ENCODE results near the gene IL17RC. TPM values are rescaled to one million over a fixed set of nuclear protein-coding genes. Genes with fewer than 3 reads are reported as not detected.

The IL17RC gene
- total and polyA plus RNA-seq, 2 of the 8 experiments (the other 6 are each of a cell fraction or from before 2014, with no cell fraction given): 11.8 to 13.0 TPM

DNA sequence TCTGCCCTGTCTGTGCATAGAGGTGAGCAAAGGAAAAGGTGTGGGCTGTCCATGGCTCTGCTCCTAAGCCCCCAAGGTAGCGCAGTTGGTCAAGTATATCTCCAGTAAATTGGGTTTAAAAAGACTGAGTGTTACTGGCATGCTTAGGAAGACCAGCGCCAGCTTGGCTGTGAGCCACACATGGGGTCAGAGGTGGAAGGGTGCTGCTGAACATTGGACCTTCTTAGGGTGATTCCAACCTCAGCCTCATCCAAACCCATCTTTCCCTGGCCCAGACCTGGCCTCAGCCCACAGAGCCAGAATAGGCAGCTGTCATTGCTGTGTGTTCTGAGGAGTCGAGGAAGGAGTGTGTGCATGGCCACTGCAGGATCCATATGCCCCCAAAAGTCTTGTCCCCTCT is 8.6 kb upstream of the IL17RC start:
- FAIRE-seq (no peak), DNase-seq (ENCODE audit: low read depth in 1 of 2, low spot score in 2 of 2) (no peak)
- CTCF ChIA-PET (ENCODE audit: partially characterized antibody): interaction anchor here (1.0 to 1.7 kb wide), 2 partner anchors 53 to 55 kb away, joined by 4 read pairs; no protein-coding TSS in a partner anchor
- Histone ChIP-seq H3K4me1 (replicated peaks in 1 of 4; ENCODE audit: control insufficient read depth in 3 of 4, insufficient read depth in 4 of 4, low read length in 3 of 4) (peaks cover 0 to 2% (median 0%) of the 10 kb centered on the region in 4 experiments; a peak in 1 of 7 replicates), H3K4me3 (ENCODE audit: extremely low read depth in 1 of 4, insufficient read depth in 2 of 4, low read depth in 3 of 4, low read length in 4 of 4) (no peak overlapping the region), H3K9ac (replicated peaks in 1 of 4; ENCODE audit: extremely low read depth in 1 of 4, low read depth in 3 of 4, low read length in 3 of 4) (no peak overlapping the region), H3K4ac (replicated peaks; ENCODE audit: insufficient read length, low read depth, low read length) (no peak overlapping the region), H3K18ac (ENCODE audit: extremely low read depth, low read length) (no peak overlapping the region), H3K9me3 (ENCODE audit: insufficient read depth in 2 of 2, low read depth in 1 of 2, low read length in 1 of 2) (peaks cover 0 to 6% of the 10 kb centered on the region in 2 experiments; a peak in 2 of 4 replicates), H2BK5ac (ENCODE audit: low read depth, low read length) (no peak overlapping the region), H3K79me2 (ENCODE audit: control insufficient read depth in 1 of 2, insufficient read depth in 2 of 2, low read length in 2 of 2) (no peaks in the 10 kb centered on the region), H4K8ac (ENCODE audit: extremely low read depth, insufficient read depth, low read length) (no peak overlapping the region), H3K27ac (ENCODE audit: low read depth, low read length) (no peak overlapping the region), H2BK15ac (ENCODE audit: low read length) (no peak overlapping the region), H2AK5ac (ENCODE audit: low read depth, low read length) (no peak overlapping the region), H2BK20ac (ENCODE audit: low read length) (no peak overlapping the region), H3K14ac (ENCODE audit: insufficient read length) (no peak overlapping the region), H3K27me3 (replicated peaks in 1 of 4; ENCODE audit: control insufficient read depth in 3 of 4, extremely low read depth in 1 of 4, insufficient read depth in 3 of 4, low read length in 3 of 4) (no peaks in the 10 kb centered on the region), H3K23ac (ENCODE audit: insufficient read length) (no peak overlapping the region), H3K79me1 (ENCODE audit: low read depth, low read length) (no peaks in the 10 kb centered on the region), H2BK120ac (replicated peaks; ENCODE audit: low read depth, low read length) (no peak overlapping the region), H3K23me2 (ENCODE audit: low read depth, low read length) (no peaks in the 10 kb centered on the region), H4K5ac (ENCODE audit: insufficient read length, low read depth, low read length) (no peak overlapping the region), H4K91ac (replicated peaks; ENCODE audit: insufficient read length, low read length) (no peak overlapping the region), H3K4me2 (ENCODE audit: insufficient read depth in 1 of 2, low read depth in 2 of 2, low read length in 2 of 2) (no peak overlapping the region), H3K36me3 (ENCODE audit: control insufficient read depth in 2 of 4, insufficient read depth in 4 of 4, low read length in 3 of 4) (no peaks in the 10 kb centered on the region), H3K56ac (replicated peaks; ENCODE audit: insufficient read length, low read depth, low read length) (no peak overlapping the region), H4K20me1 (replicated peaks in 1 of 2; ENCODE audit: control insufficient read depth in 1 of 2, insufficient read depth in 2 of 2, low read length in 2 of 2) (no peaks in the 10 kb centered on the region), H2BK12ac (ENCODE audit: low read depth, low read length) (no peak overlapping the region), H2AFZ (ENCODE audit: low read length) (no peak overlapping the region)
- POLR2A ChIA-PET (ENCODE audit: partially characterized antibody): interaction anchor here (1.3 to 6.0 kb wide), 5 partner anchors 6 to 65 kb away, joined by 3 to 43 read pairs (median 5); partner anchors contain the start of genes IL17RC and JAGN1
- 84% methylated on average over 3 of the region's 3 CpGs; no CpG with 5 or more reads in 1 of the 2 experiments for WGBS, 2 experiments (ENCODE audit: extremely low coverage in 1 of 2, insufficient coverage in 1 of 2, insufficient read length in 1 of 2, insufficient replicate concordance in 2 of 2, low coverage in 1 of 2, low lambda C conversion rate in 2 of 2, missing lambda C conversion rate in 1 of 2)
- TF ChIP-seq KDM4A (IDR thresholded peaks at IDR 0.05; ENCODE audit: low read depth, low read length, severe bottlenecking): no peak
- no peak for TF ChIP-seq TAF1 (IDR thresholded peaks at IDR 0.05; ENCODE audit: low read depth, low read length)
- TF ChIP-seq CEBPB (IDR thresholded peaks at IDR 0.05; ENCODE audit: low read depth, low read length): no peak
- no peak for TF ChIP-seq CHD2 (IDR thresholded peaks at IDR 0.05; ENCODE audit: low read length)
- TF ChIP-seq EGR1 (IDR thresholded peaks at IDR 0.05; ENCODE audit: borderline replicate concordance, low read depth, low read length): no peak
- no peak for TF ChIP-seq SIRT6 (IDR thresholded peaks at IDR 0.05; ENCODE audit: low read length)
- TF ChIP-seq RFX5 (IDR thresholded peaks at IDR 0.05; ENCODE audit: borderline replicate concordance, low read depth, low read length): no peak
- no peak for TF ChIP-seq ASH2L (IDR thresholded peaks at IDR 0.05; ENCODE audit: low read length)
- no peak for TF ChIP-seq SP1 (IDR thresholded peaks at IDR 0.05; ENCODE audit: low read depth, low read length)
- no peak for TF ChIP-seq CHD1 (IDR thresholded peaks at IDR 0.05; ENCODE audit: low read depth, low read length)
- no peak for TF ChIP-seq SAP30 (IDR thresholded peaks at IDR 0.05; ENCODE audit: insufficient read depth, insufficient replicate concordance, low read length)
- no peak for TF ChIP-seq BCL11A (IDR thresholded peaks at IDR 0.05; ENCODE audit: low read depth in 2 of 2, low read length in 2 of 2)
